Eye (tissue), 1 donor: ENCODE measurements around the gene MAPK8IP1.

Experiments
- DNase-seq: peaks from one replicate; pipeline ENCODE4 v3.0.0-alpha.2; 2015

The MAPK8IP1 gene

GRCh38 chr11:45860348-45860747 lies 25.1 kb upstream of the MAPK8IP1 start:
- no peak for DNase-seq

- no peak for DNase-seq
Observed at GRCh38 chr11:45860764-45861510, 24.5 kb upstream of the MAPK8IP1 start.

- no peak for DNase-seq
Observed at GRCh38 chr11:45864041-45864440, 21.4 kb upstream of the MAPK8IP1 start.

GRCh38 chr11:45869551-45869950 lies 15.9 kb upstream of the MAPK8IP1 start:
- no peak for DNase-seq

GRCh38 chr11:45870706-45871105 lies 14.7 kb upstream of the MAPK8IP1 start:
- DNase-seq = no peak

- no peak for DNase-seq
Observed at GRCh38 chr11:45871638-45872037, 13.8 kb upstream of the MAPK8IP1 start.

- DNase-seq = peak; percentile 87
Observed at GRCh38 chr11:45872651-45873356, 12.6 kb upstream of the MAPK8IP1 start.

GRCh38 chr11:45876401-45876800 lies 9.1 kb upstream of the MAPK8IP1 start:
- no peak for DNase-seq

- no peak for DNase-seq
Observed at GRCh38 chr11:45877221-45877620, 8.2 kb upstream of the MAPK8IP1 start.

GRCh38 chr11:45877845-45878244 lies 7.6 kb upstream of the MAPK8IP1 start:
- DNase-seq = no peak

GRCh38 chr11:45879803-45880686 lies 5.4 kb upstream of the MAPK8IP1 start:
- DNase-seq = peak; percentile 75

GRCh38 chr11:45880772-45881570 lies 4.5 kb upstream of the MAPK8IP1 start:
- DNase-seq = no peak

GRCh38 chr11:45881708-45882368 lies 3.6 kb upstream of the MAPK8IP1 start:
- DNase-seq = no peak

GRCh38 chr11:45884596-45885185 lies 760 bp upstream of the MAPK8IP1 start:
- no peak for DNase-seq

- DNase-seq = peak; percentile 51
Observed at GRCh38 chr11:45885921-45886721, 670 bp downstream of the MAPK8IP1 start.

GRCh38 chr11:45886816-45887520 lies 1.5 kb downstream of the MAPK8IP1 start:
- DNase-seq = peak; percentile 25

- DNase-seq = no peak
Observed at GRCh38 chr11:45887587-45887986, 2.1 kb downstream of the MAPK8IP1 start.

GRCh38 chr11:45889555-45889954 lies 4.1 kb downstream of the MAPK8IP1 start:
- no peak for DNase-seq

GRCh38 chr11:45889966-45890365 lies 4.5 kb downstream of the MAPK8IP1 start:
- DNase-seq = no peak
